Trophoblast cell (in vitro differentiated cells and primary cell): ENCODE results near the gene VWF.
"Not testable (repeated sequence)": the region's sequence is repeated elsewhere in the genome, so short reads cannot be mapped to it uniquely, and the experiment has no call there.

Experiments
- DNase-seq, 2 donors: peaks; one replicate each; pipeline ENCODE4 v3.0.0-alpha.2; 2016
- H2AFZ ChIP-seq: 2 replicates; pipeline ENCODE4 v1.6.1; 2013; ENCODE audit warnings: low read length, moderate library complexity, mild to moderate bottlenecking; ENCODE audit not compliant: insufficient read depth, poor library complexity
- H2AK5ac ChIP-seq: 2 replicates; pipeline ENCODE4 v1.6.1; 2013; ENCODE audit warnings: mild to moderate bottlenecking, low read length
- H2BK120ac ChIP-seq: 2 replicates; pipeline ENCODE4 v1.6.1; 2013; ENCODE audit warnings: low read length, mild to moderate bottlenecking, moderate library complexity; ENCODE audit not compliant: insufficient read depth, poor library complexity
- H2BK12ac ChIP-seq: 2 replicates; pipeline ENCODE4 v1.6.1; 2013; ENCODE audit warnings: mild to moderate bottlenecking, low read length, moderate library complexity
- H2BK5ac ChIP-seq: 2 replicates; pipeline ENCODE4 v1.6.1; 2013; ENCODE audit warnings: low read length, low read depth, moderate library complexity, mild to moderate bottlenecking; ENCODE audit not compliant: poor library complexity
- H3K14ac ChIP-seq: 2 replicates; pipeline ENCODE4 v1.6.1; 2013; ENCODE audit warnings: mild to moderate bottlenecking, low read length
- H3K18ac ChIP-seq: 2 replicates; pipeline ENCODE4 v1.6.1; 2013; ENCODE audit warnings: mild to moderate bottlenecking, low read length
- H3K23ac ChIP-seq: 2 replicates; pipeline ENCODE4 v1.6.1; 2013; ENCODE audit warnings: low read length
- H3K27ac ChIP-seq: 2 replicates; pipeline ENCODE4 v1.5.1; 2013; ENCODE audit warnings: low read depth, mild to moderate bottlenecking, inconsistent platforms, low read length, moderate library complexity
- H3K27me3 ChIP-seq: 2 replicates; pipeline ENCODE4 v1.6.1; 2013; ENCODE audit warnings: inconsistent platforms, mild to moderate bottlenecking, low read length, moderate library complexity; ENCODE audit not compliant: insufficient read depth
- H3K36me3 ChIP-seq, 2 experiments: 1 replicate in 1 of 2; 2 replicates in 1 of 2; pipeline ENCODE4 v1.6.1; 2013; ENCODE audit warnings: low read length in 2 of 2, mild to moderate bottlenecking in 2 of 2, moderate library complexity in 1 of 2; ENCODE audit not compliant: insufficient read depth in 2 of 2, control insufficient read depth in 1 of 2
- H3K4ac ChIP-seq: 2 replicates; pipeline ENCODE4 v1.6.1; 2013; ENCODE audit warnings: low read depth, mild to moderate bottlenecking, low read length, moderate library complexity
- H3K4me1 ChIP-seq, 2 experiments: 1 replicate in 1 of 2; 2 replicates in 1 of 2; pipeline ENCODE4 v1.6.1; 2013; ENCODE audit warnings: low read length in 2 of 2, mild to moderate bottlenecking in 2 of 2, moderate library complexity in 1 of 2; ENCODE audit not compliant: insufficient read depth in 2 of 2, control insufficient read depth in 1 of 2
- H3K4me2 ChIP-seq: 2 replicates; pipeline ENCODE4 v1.6.1; 2013; ENCODE audit warnings: inconsistent platforms, mild to moderate bottlenecking, low read length, moderate library complexity
- H3K4me3 ChIP-seq: 2 replicates; pipeline ENCODE4 v1.5.1; 2013; ENCODE audit warnings: mild to moderate bottlenecking, low read depth, low read length, inconsistent platforms
- H3K79me1 ChIP-seq: one replicate; pipeline ENCODE4 v1.6.1; 2013; ENCODE audit warnings: low read length
- H3K79me2 ChIP-seq: 2 replicates; pipeline ENCODE4 v1.6.1; 2013; ENCODE audit warnings: low read length, mild to moderate bottlenecking; ENCODE audit not compliant: control insufficient read depth, insufficient read depth, poor library complexity
- H3K9ac ChIP-seq: 2 replicates; pipeline ENCODE4 v1.6.1; 2013; ENCODE audit warnings: mild to moderate bottlenecking, low read length
- H3K9me3 ChIP-seq: 2 replicates; pipeline ENCODE4 v1.6.1; 2013; ENCODE audit warnings: low read depth, mild to moderate bottlenecking, control low read depth, inconsistent platforms, low read length; ENCODE audit not compliant: insufficient read depth
- H4K12ac ChIP-seq: 2 replicates; pipeline ENCODE4 v1.6.1; 2013; ENCODE audit warnings: low read depth, mild to moderate bottlenecking, low read length, moderate library complexity
- H4K8ac ChIP-seq: 2 replicates; pipeline ENCODE4 v1.6.1; 2013; ENCODE audit warnings: low read depth, mild to moderate bottlenecking, low read length, moderate library complexity
- H4K91ac ChIP-seq: one replicate; pipeline ENCODE4 v1.6.1; 2013; ENCODE audit warnings: low read depth, mild to moderate bottlenecking, low read length, moderate library complexity
- WGBS: extraction: QIAGEN DNeasy Blood & Tissue Kit; methylation state at CpG from one replicate; pipeline ENCODE4 v1.1.7; 2013; ENCODE audit warnings: missing lambda C conversion rate; ENCODE audit not compliant: insufficient read length, insufficient coverage; ENCODE audit errors: extremely low coverage; 5-methylcytosine and 5-hydroxymethylcytosine counted together

VWF gene

DNA sequence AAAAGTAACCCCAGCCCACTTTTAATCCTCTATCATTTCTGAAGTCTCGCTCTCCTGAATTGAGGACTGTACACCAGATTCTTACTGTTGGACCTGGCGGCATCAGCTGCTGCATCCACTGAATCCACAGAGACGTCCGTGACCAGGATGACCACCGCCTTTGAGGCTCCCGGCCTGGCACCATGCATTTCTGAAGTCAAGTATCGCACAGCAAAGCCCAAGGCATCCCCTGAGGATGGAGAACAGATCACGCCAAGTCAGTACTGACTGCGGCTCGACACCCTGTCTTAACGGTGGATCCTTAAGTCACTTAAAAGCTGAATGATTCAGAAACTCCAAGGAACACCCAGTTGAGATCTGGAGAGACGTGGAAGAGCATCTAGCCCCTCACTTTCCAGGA, 108.5 kb downstream of the VWF start:
- not testable (repeated sequence) for H2BK12ac ChIP-seq, DNase-seq, H3K4me2 ChIP-seq, H3K79me2 ChIP-seq, H3K27ac ChIP-seq, H2BK5ac ChIP-seq, H4K12ac ChIP-seq, H3K4me3 ChIP-seq, H2AFZ ChIP-seq, H2AK5ac ChIP-seq, H3K4me1 ChIP-seq, H3K18ac ChIP-seq, H4K91ac ChIP-seq, H3K14ac ChIP-seq, H3K4ac ChIP-seq, H2BK120ac ChIP-seq, H3K9ac ChIP-seq, H3K36me3 ChIP-seq, H3K9me3 ChIP-seq, H3K27me3 ChIP-seq, H4K8ac ChIP-seq, H3K23ac ChIP-seq, H3K79me1 ChIP-seq
- WGBS, result no CpG with 5 or more reads among the region's 12 CpGs

DNA sequence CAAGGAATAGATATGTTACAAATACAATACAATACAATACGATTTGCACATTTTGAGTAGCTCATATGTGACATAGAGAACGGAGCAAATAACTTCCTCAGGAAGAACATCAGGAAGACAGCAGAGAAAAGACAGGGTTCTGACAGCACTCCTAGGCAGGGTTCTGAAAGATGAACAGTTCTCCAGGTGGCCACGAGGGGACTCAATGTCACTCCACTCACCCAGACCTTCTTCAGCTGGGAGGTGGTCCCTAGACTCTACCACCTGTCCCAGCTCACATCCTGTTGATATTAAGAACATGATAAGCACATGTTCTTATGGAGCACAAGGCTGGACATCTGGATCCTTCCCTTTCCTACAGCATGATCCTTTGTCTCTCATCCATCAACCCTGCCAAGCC, 109.2 kb downstream of the VWF start:
- H3K4me1 ChIP-seq, H2AFZ ChIP-seq, H4K8ac ChIP-seq, H4K12ac ChIP-seq, H3K9me3 ChIP-seq, H3K36me3 ChIP-seq, H3K18ac ChIP-seq, H3K79me2 ChIP-seq, H2AK5ac ChIP-seq, DNase-seq, H3K4me3 ChIP-seq, H3K14ac ChIP-seq, H3K27ac ChIP-seq, H3K4me2 ChIP-seq, H3K9ac ChIP-seq, H3K4ac ChIP-seq, H3K79me1 ChIP-seq, H3K23ac ChIP-seq, H2BK12ac ChIP-seq, H2BK5ac ChIP-seq, H2BK120ac ChIP-seq, H3K27me3 ChIP-seq, H4K91ac ChIP-seq: not testable (repeated sequence)
- WGBS, result no CpG with 5 or more reads among the region's 3 CpGs

DNA sequence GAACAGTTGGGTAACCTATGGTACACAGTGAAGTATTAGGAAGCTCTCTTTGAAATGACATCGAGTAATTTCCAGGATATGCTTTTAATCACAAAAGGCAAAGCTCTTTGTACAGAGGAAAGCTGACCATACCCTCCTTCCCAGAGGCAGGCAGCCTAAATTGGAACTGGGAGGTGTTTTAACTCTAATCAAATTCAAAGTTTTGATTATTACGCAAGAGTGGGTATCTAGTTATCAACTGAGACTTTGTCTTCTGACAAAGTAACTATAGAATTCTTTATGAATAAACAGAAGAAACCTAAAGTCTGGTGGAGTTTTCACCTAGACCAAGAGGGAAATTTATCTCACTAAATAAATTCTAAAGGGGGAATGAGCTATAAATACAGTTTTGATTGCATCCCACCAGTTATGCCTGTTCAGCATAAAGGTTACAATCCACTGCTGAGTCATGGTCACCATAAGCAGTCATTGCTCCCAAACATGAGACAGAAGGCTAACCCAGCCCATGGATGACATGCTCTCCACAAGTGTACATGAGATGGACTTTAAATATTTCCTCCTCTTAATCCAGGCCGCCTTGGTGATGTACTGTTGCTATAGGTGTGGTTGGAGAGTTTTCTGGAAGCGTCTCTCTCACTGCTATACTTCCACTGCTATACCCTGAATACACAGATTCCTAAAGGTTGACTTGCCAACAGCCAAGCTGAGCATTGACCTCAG, 113.7 kb downstream of the VWF start:
- not testable (repeated sequence) for H3K4me2 ChIP-seq, H3K23ac ChIP-seq, H2AFZ ChIP-seq, H2BK12ac ChIP-seq, DNase-seq, H3K4me3 ChIP-seq, H3K36me3 ChIP-seq, H3K27me3 ChIP-seq, H3K27ac ChIP-seq, H2BK120ac ChIP-seq, H2AK5ac ChIP-seq, H3K9ac ChIP-seq, H3K79me1 ChIP-seq, H4K91ac ChIP-seq, H3K79me2 ChIP-seq, H3K4me1 ChIP-seq, H3K18ac ChIP-seq, H3K9me3 ChIP-seq, H3K14ac ChIP-seq, H2BK5ac ChIP-seq, H4K8ac ChIP-seq, H3K4ac ChIP-seq, H4K12ac ChIP-seq
- no CpG with 5 or more reads among the region's 4 CpGs for WGBS

DNA sequence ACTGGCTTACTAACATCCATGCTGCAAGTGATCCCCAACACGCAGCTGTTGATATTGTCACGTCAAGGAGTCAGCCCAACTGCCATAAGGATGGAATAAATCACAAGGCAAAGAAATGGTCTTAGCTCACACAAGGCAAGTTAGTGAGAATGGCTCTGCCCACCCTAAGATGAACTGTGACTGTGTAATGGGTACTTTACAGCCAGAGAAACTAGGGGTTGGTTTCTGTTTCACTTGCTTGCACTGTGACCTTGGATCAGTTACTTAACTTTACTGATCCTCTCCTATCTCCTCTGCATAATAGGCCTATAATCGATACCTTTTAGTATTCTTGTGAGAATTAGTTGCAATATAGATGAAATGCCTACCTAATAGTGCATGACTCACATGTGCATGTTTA, 127.2 kb downstream of the VWF start:
- no peak overlapping the region for H2BK5ac ChIP-seq

More for the DNA sequence above, 127.2 kb downstream of the VWF start:
- DNase-seq, result no peak
- H3K4me3 ChIP-seq, result no peak overlapping the region
- H2AFZ ChIP-seq, result no peak overlapping the region
- H3K27ac ChIP-seq, result no peak overlapping the region
- H2BK12ac ChIP-seq, result no peak overlapping the region
- no peaks in the 10 kb centered on the region for H3K27me3 ChIP-seq
- H4K8ac ChIP-seq, result no peak overlapping the region
- H2BK120ac ChIP-seq, result no peak overlapping the region
- H4K91ac ChIP-seq, result no peak overlapping the region
- H3K4ac ChIP-seq, result no peak overlapping the region
- no peak overlapping the region for H3K9ac ChIP-seq
- no peak overlapping the region for H3K23ac ChIP-seq
- H3K4me1 ChIP-seq, result no peaks in the 10 kb centered on the region
- no peak overlapping the region for H3K18ac ChIP-seq
- no peak overlapping the region for H4K12ac ChIP-seq
- H3K9me3 ChIP-seq, result peaks cover 2% of the 10 kb centered on the region
- no peaks in the 10 kb centered on the region for H3K79me2 ChIP-seq
- H3K79me1 ChIP-seq, result no peaks in the 10 kb centered on the region
- no peaks in the 10 kb centered on the region for H3K36me3 ChIP-seq
- H3K4me2 ChIP-seq, result no peak overlapping the region
- no CpG with 5 or more reads among the region's 3 CpGs for WGBS
- H2AK5ac ChIP-seq, result no peak overlapping the region
- no peak overlapping the region for H3K14ac ChIP-seq
